Measurements from ENCODE around the gene TP53AIP1. TPM values are rescaled to one million over a fixed set of nuclear protein-coding genes. Genes with fewer than 3 reads are reported as not detected.

Gene TP53AIP1
- total RNA-seq, 1 donor from 2014 or later = not detected

GRCh38 chr11:128946648-128947047 is 4.0 kb upstream of the TP53AIP1 start:
- H3K27ac ChIP-seq (replicated peaks) = no peak overlapping the region
- intact Hi-C loops (cut with micrococcal nuclease) = no loop called here
- no peaks in the 10 kb centered on the region for H3K9me3 ChIP-seq (replicated peaks)
- peaks cover 5% of the 10 kb centered on the region for H3K27me3 ChIP-seq (ENCODE audit: low read depth)
- no peak for TF ChIP-seq CTCF (IDR thresholded peaks at IDR 0.05; ENCODE audit: borderline replicate concordance)
- H3K4me1 ChIP-seq = peaks cover 3% of the 10 kb centered on the region
- H3K36me3 ChIP-seq = no peaks in the 10 kb centered on the region
- no peak overlapping the region for H3K4me3 ChIP-seq
- no peak for DNase-seq

GRCh38 chr11:128943428-128943976 is 831 bp upstream of the TP53AIP1 start:
- DNase-seq = no peak
- H3K4me1 ChIP-seq = no peaks in the 10 kb centered on the region
- no peaks in the 10 kb centered on the region for H3K36me3 ChIP-seq
- no peak for TF ChIP-seq CTCF (IDR thresholded peaks at IDR 0.05; ENCODE audit: borderline replicate concordance)
- no peak overlapping the region for H3K27ac ChIP-seq (replicated peaks)
- peaks cover 15% of the 10 kb centered on the region for H3K27me3 ChIP-seq (ENCODE audit: low read depth)
- H3K4me3 ChIP-seq = no peak overlapping the region
- intact Hi-C loops (cut with micrococcal nuclease) = no loop called here
- H3K9me3 ChIP-seq (replicated peaks) = no peaks in the 10 kb centered on the region

GRCh38 chr11:128942272-128942612 is 429 bp downstream of the TP53AIP1 start:
- no peak overlapping the region for H3K27ac ChIP-seq (replicated peaks)
- no peaks in the 10 kb centered on the region for H3K9me3 ChIP-seq (replicated peaks)
- no peak for DNase-seq
- no peaks in the 10 kb centered on the region for H3K4me1 ChIP-seq
- no peak overlapping the region for H3K4me3 ChIP-seq
- TF ChIP-seq CTCF (IDR thresholded peaks at IDR 0.05; ENCODE audit: borderline replicate concordance) = no peak
- no peaks in the 10 kb centered on the region for H3K36me3 ChIP-seq
- intact Hi-C loops (cut with micrococcal nuclease) = no loop called here
- peaks cover 15% of the 10 kb centered on the region for H3K27me3 ChIP-seq (ENCODE audit: low read depth)

- no peaks in the 10 kb centered on the region for H3K4me1 ChIP-seq
- intact Hi-C loops (cut with micrococcal nuclease) = no loop called here
- no peaks in the 10 kb centered on the region for H3K9me3 ChIP-seq (replicated peaks)
- H3K36me3 ChIP-seq = no peaks in the 10 kb centered on the region
- no peak for TF ChIP-seq CTCF (IDR thresholded peaks at IDR 0.05; ENCODE audit: borderline replicate concordance)
- peaks cover 15% of the 10 kb centered on the region for H3K27me3 ChIP-seq (ENCODE audit: low read depth)
- no peak overlapping the region for H3K27ac ChIP-seq (replicated peaks)
- no peak for DNase-seq
- no peak overlapping the region for H3K4me3 ChIP-seq
These were observed 949 bp downstream of the TP53AIP1 start for GRCh38 chr11:128941573-128942271.

- no peaks in the 10 kb centered on the region for H3K9me3 ChIP-seq (replicated peaks)
- intact Hi-C loops (cut with micrococcal nuclease) = no loop called here
- no peak for DNase-seq
- no peak for TF ChIP-seq CTCF (IDR thresholded peaks at IDR 0.05; ENCODE audit: borderline replicate concordance)
- no peaks in the 10 kb centered on the region for H3K36me3 ChIP-seq
- peaks cover 15% of the 10 kb centered on the region for H3K27me3 ChIP-seq (ENCODE audit: low read depth)
- H3K4me3 ChIP-seq = no peak overlapping the region
- H3K27ac ChIP-seq (replicated peaks) = no peak overlapping the region
- H3K4me1 ChIP-seq = no peaks in the 10 kb centered on the region
These were observed 1.6 kb downstream of the TP53AIP1 start for GRCh38 chr11:128941110-128941509.

Measured in left ventricle myocardium inferior (tissue), 1 donor.